Frontal cortex (tissue), 4 donors: Measurements from ENCODE around the gene MAPK8IP3. TPM values are rescaled to one million over a fixed set of nuclear protein-coding genes. Genes with fewer than 3 reads are reported as not detected.
"Not testable (repeated sequence)": the region's sequence is repeated elsewhere in the genome, so short reads cannot be mapped to it uniquely, and the experiment has no call there.

ENCODE experiments used
- DNase-seq, 2 donors: peaks; one replicate each; pipeline ENCODE4 v3.0.0; 2012; ENCODE audit warnings: low spot score in 2 of 2
- FAIRE-seq: peaks from 2 replicates; lab custom pipeline; 2012; peaks lifted over from hg19 to GRCh38; lab: Jason Lieb, UNC
- total RNA-seq: library from RNA; depleted of rRNA; stranded (reverse); fragments of >200 nt; gene quantifications from one replicate; pipeline ENCODE4 v1.2.3, GENCODE V29; 2014
- donor health status: control.
- donor health status: control.
- donor health status: control.

MAPK8IP3 gene
- total RNA-seq, 1 donor from 2014 or later, result 66.0 TPM

- peak in 1 of 2 donors; percentile 57 for DNase-seq
- not testable (repeated sequence) for FAIRE-seq
Measured at GRCh38 chr16:1732551-1732987, 26.6 kb downstream of the MAPK8IP3 start.

- FAIRE-seq (no peak), DNase-seq (no peak)
Measured at GRCh38 chr16:1734123-1734522, 28.1 kb downstream of the MAPK8IP3 start.

- FAIRE-seq, result no peak
- no peak for DNase-seq
Measured at GRCh38 chr16:1734816-1735215, 28.8 kb downstream of the MAPK8IP3 start.

- DNase-seq, result no peak
- FAIRE-seq, result no peak
Measured at GRCh38 chr16:1740234-1740633, 34.2 kb downstream of the MAPK8IP3 start.

- DNase-seq (no peak), FAIRE-seq (no peak)
Measured at GRCh38 chr16:1740781-1741490, 34.9 kb downstream of the MAPK8IP3 start.

GRCh38 chr16:1741553-1742165 is 35.7 kb downstream of the MAPK8IP3 start:
- FAIRE-seq, result no peak
- no peak for DNase-seq

- FAIRE-seq (no peak), DNase-seq (no peak)
Measured at GRCh38 chr16:1743376-1744337, 37.7 kb downstream of the MAPK8IP3 start.

- FAIRE-seq (no peak), DNase-seq (no peak)
Measured at GRCh38 chr16:1744338-1744840, 38.4 kb downstream of the MAPK8IP3 start.

GRCh38 chr16:1745181-1745899 is 39.3 kb downstream of the MAPK8IP3 start:
- DNase-seq, result no peak
- FAIRE-seq, result no peak

GRCh38 chr16:1745900-1746692 is 40.1 kb downstream of the MAPK8IP3 start:
- DNase-seq (no peak), FAIRE-seq (no peak)

- FAIRE-seq, result no peak
- DNase-seq, result no peak
Measured at GRCh38 chr16:1746693-1747195, 40.7 kb downstream of the MAPK8IP3 start.

GRCh38 chr16:1747934-1748333 is 41.9 kb downstream of the MAPK8IP3 start:
- no peak for FAIRE-seq
- DNase-seq, result no peak

GRCh38 chr16:1749152-1750117 is 43.4 kb downstream of the MAPK8IP3 start:
- FAIRE-seq (no peak), DNase-seq (no peak)

- FAIRE-seq (no peak), DNase-seq (no peak)
Measured at GRCh38 chr16:1751946-1752345, 46.0 kb downstream of the MAPK8IP3 start.

GRCh38 chr16:1752853-1753252 is 46.9 kb downstream of the MAPK8IP3 start:
- FAIRE-seq (no peak), DNase-seq (no peak)

GRCh38 chr16:1754204-1754603 is 48.2 kb downstream of the MAPK8IP3 start:
- FAIRE-seq, result no peak
- DNase-seq, result no peak

GRCh38 chr16:1757714-1758461 is 51.9 kb downstream of the MAPK8IP3 start:
- FAIRE-seq (no peak), DNase-seq (no peak)
